Body of pancreas (tissue), 4 donors: Measurements from ENCODE around the gene NUP153.

Experiments
- CTCF ChIP-seq, 7 experiments: fragments of 450-650 bp in 4 of 7; fragments of 200-600 bp in 3 of 7; sonication (generic) in 3 of 7; IDR thresholded peaks; one replicate each; pipeline ENCODE4 v1.5.1; 2016 to 2019; ENCODE audit warnings: antibody characterized with exemption in 7 of 7
- POLR2A ChIP-seq, 3 donors: fragments of 450-650 bp; IDR thresholded peaks; one replicate each; pipeline ENCODE4 v1.6.1; 2016; ENCODE audit warnings: antibody characterized with exemption in 3 of 3, mild to moderate bottlenecking in 2 of 3

- TF ChIP-seq CTCF (IDR thresholded peaks at IDR 0.05), result no peak
- no peak for TF ChIP-seq POLR2A (IDR thresholded peaks at IDR 0.05)
Observed at GRCh38 chr6:17700421-17701416, 6.0 kb downstream of the NUP153 start.
